NCI-H524 treated with DMSO at 0.1 percent for 48 hours (cell line): Measurements from ENCODE around the gene LHX3.

Experiments used
- DNase-seq: peaks from one replicate; lab custom pipeline; 2025; lab: John Stamatoyannopoulos, UW

The LHX3 gene

GRCh38 chr9:136207616-136208015 is 2.7 kb upstream of the LHX3 start:
- no peak for DNase-seq

- no peak for DNase-seq
These were observed 1.8 kb upstream of the LHX3 start for GRCh38 chr9:136206602-136207275.

DNA sequence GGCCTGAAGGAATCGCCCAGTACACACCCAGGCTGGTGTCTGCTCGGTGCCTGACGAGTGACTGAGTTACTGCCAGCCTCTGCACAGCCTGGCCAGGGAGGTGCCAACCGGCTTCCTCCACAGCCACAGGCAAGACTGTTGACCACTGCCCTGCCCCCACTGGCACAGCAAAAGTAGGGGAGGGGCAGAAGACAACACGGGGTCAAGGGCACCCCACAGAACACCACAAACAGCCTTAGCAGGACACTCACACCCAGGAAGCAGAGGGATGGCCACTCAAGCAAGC is 722 bp upstream of the LHX3 start:
- no peak for DNase-seq

GRCh38 chr9:136204145-136204805 is 653 bp downstream of the LHX3 start:
- DNase-seq: no peak

- DNase-seq: no peak
These were observed 1.4 kb downstream of the LHX3 start for GRCh38 chr9:136203408-136204144.

DNA sequence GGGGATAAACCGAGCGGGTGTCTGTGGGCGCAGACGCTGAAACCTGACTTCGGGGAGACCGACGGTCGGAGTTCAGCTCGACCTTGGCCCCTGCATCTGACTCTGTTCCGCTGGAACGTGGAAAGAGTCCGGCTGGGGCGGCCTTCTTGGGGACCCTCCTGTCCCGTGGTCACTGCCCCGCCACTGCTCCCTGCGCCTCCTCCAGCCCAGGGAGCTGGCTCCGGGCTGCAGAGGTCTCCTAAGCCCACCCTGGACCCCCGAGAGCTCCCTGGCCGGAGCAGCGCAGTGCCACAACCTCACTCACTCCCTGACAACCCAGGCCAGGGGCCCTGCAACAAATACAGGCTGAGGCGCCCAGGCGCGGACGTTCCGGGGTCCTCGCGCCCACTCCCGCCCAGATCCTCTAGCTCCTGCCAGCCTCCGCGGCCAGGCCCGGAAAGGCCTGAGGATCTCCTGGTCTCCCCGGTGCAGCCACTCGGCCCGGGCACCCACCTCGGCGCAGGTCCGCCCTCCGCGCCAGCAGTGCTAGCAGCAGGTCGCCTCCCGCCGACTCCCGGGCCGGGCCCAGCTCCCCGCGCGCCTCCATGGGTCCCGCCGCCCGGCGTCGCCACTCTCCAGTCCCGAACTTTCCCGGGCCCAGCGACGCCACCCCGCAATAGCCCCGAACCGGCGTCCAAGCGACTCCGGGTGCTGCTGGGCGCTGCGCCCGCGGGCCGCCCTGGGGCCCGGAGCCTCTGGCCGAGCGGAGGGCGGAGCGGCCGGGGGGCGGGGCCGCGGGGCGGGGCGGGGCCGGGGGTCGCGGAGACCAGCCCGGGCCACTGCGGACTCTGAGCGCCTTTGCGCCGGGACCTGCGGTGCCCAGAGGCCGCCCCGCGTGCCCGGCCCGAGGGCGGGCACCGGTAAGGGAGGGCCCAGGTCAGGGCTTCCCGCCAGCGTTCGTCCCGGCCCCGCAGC is 2.2 kb downstream of the LHX3 start:
- DNase-seq: no peak

DNA sequence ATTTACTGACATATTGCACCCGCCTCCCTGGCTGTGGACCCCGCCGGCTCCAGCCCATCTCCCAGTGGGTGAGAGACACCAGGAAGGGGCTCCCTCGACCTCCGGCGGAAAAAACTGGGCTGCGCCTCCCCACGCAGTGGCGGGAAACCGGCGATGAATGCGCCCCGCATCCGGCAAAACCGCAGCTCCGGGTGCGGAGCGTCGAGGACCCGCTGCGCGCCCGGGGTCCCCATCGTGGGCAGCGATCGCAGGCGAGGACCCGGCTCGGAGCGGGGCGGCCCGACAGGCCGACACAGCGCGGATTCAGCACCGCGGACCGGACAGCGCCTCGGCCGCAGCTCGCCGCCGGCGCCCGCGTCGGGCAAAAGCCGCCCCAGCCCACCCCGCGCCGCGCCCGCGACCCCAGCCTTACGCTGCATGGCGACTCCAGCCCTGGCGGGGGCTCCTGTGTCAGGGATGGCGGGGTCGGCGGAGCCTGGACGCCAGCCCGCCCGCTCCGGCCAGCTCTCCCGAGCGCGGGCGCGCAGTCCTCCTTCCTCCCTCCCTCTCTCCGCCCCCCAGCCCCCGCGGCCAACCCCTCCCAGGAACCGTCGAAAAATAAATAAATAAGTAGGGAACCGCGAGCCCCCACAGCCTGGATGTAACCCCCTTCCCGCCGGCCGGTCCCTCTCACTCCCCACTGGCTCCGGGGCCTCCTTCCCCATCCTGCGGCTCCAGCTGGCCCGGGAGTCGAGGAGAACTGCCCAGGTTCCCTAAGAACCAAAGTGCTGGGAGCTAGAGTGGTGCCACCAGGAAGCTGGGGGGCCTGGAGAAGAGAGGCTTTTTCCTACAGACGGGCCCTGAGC is 3.1 kb downstream of the LHX3 start:
- no peak for DNase-seq

DNA sequence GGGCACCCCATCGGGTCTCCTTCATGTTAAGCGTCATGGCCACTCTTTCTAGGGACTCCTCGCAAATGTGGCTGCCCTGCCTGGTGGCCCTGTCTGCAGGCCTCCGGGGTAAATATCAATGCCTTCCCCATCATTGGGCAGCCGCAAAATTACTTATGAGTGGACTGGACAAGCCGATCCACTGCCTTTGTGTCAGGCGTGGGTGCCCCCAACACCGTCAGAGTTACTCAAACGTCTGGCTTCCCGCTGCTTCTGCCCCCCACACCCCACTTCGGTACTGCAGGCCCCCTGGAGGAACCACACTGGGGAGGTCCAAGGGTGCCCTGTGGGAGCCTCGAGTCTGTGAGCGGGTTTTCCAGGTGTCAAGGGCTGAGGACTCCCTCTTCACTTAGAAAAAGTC is 3.8 kb downstream of the LHX3 start:
- DNase-seq: no peak

GRCh38 chr9:136200424-136200823 is 4.5 kb downstream of the LHX3 start:
- DNase-seq: no peak

DNA sequence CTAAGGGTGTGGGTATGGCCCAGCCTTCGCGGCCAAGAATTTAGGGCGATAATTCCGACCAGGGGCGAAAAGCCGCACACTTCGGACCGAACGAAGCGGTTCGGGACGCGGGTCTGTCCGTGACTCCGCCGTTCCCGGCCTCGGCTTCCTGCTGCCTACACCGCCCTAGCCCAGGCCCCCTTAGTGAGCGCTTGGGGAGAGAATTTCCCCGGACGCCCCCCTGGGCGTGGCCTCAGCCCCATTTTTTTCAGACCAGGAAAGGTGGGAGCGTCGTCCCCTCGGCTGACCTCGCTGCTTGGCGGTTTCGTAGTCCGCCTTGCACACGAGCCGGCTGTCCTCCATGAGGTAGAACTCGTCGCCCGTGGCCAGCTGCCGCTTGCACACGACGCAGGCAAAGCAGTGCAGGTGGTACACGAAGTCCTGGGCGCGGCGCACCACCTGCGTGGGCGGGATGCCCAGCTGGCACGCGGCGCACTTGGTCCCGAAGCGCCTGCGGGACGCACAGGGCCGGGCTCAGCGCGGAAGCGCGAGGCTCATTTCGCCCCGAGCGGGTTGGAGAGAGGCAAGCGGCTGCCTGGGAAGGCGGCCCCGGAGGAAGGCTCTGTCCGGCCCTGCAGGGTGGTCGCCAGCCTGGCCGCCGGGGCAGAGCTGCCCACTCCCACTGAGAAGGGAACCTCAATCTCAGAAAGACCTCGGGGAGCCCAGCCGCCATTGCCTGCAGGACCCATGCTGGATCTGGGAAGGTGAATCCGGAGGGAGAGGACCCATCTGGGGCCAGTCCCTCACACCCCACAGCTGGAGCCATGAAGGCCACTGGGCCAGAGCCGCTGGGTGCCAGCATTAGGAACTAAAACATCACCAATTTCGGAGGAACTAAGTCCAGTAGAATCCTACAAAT is 5.3 kb downstream of the LHX3 start:
- no peak for DNase-seq

DNA sequence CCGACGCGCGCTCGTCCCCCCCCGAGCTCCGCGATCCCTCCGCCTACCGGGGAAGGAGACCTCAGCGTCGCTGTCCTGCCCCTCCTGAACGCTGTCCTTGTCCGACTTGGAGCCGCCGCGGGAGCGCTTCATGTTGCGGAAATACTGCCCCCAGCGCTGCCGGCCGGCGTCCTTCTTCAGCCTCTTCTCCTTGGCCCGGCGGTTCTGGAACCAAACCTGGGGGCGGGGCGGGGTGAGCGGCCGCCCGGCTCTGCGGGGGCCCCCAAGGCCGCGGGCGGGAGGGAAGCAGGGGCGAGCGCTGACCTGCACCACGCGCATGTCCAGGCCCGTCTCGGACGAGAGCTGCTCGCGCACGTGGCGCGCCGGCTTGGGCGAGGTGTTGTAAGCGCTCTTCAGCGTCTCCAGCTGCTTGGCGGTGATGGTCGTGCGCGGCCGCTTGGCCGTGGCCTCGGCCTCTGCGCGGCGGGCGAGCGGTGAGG is 6.3 kb downstream of the LHX3 start:
- no peak for DNase-seq

- DNase-seq: no peak
These were observed 6.9 kb downstream of the LHX3 start for GRCh38 chr9:136197930-136198604.

- no peak for DNase-seq
These were observed 7.6 kb downstream of the LHX3 start for GRCh38 chr9:136197084-136197875.

DNA sequence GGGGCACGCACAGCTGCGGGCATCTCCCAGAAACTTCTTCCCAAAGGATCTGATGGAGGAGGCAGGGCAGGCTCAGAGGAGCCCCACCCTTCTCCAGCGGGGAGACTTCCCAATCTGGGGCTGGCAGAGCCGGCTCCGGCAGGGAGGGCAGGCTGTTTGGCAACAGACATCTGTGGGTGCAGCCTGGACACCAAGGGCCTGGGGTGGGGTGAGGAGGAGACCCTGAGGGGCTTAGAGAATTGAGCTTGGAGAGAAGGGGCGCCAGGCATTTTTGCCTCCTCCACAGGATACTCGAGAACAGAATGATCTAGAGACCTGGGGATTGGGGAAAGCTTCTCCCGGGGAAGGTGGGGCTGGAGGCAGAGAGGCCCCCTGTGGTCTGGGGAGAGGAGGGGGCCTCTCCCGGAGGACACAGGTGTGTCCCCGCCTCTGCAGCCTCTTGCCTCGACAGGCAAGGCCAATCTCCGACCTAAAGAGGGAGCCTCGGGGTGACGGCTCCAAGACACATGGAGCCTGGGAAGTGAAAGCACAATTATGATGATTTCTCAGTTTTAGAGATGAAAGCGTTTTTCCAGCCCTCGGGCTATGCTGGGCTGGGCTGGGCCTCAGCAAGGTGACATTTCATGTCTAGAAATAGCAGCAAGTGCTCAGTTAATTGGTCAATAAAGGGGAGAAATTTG is 8.4 kb downstream of the LHX3 start:
- no peak for DNase-seq

DNA sequence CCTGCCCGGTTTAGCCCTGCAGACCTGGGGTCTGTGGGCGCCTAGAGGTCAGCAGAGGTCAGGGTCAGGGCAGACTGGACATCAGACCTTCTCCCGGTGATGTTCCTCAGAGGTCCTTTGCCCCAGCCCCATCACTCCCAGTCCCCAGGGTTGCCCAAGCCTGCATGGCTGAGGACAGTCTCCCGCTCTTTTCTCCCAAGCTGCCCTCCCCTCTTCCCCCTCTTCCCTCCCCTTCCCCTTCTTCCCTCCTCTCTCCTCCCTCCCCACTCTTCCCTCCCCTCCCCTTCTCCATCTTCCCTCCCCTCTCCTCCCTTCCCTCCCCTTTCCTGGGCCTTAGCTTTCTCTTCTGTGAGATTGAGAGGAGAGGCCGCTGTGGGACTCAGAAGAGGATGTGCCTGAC is 10.4 kb downstream of the LHX3 start:
- no peak for DNase-seq

DNA sequence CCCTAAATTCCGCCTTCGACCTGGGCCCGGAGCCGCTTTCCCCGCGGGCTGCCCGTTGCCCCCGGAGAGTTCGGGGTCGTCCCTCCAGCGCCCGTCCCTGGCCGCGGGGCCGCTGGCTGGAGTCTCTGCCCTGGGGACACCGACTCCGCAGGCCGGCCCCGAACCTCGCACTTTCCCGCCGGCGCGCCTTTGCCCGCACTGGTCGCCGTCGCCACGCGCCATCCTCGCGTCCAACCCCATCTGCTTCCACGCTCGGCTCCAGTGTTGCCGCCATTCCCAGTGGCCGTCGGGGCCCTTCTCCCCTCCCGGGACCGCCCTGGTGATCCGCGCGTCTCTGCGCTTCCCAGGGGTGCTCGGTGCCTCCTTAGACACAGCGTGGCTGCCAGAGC is 11.0 kb downstream of the LHX3 start:
- DNase-seq: no peak

GRCh38 chr9:136193127-136193890 is 11.6 kb downstream of the LHX3 start:
- no peak for DNase-seq
